Measurements from ENCODE around the gene OCA2. TPM values are rescaled to one million over a fixed set of nuclear protein-coding genes. Genes with fewer than 3 reads are reported as not detected.

The OCA2 gene
- polyA plus RNA-seq, 1 donor from 2014 or later, result 0.97 TPM

GRCh38 chr15:27861171-27861570 is 237.9 kb downstream of the OCA2 start:
- no peaks in the 10 kb centered on the region for H3K9me2 ChIP-seq (ENCODE audit: insufficient read depth, low read length)
- H3F3A ChIP-seq (ENCODE audit: insufficient read depth, low read length, poor library complexity, severe bottlenecking), result no peaks in the 10 kb centered on the region
- no peaks in the 10 kb centered on the region for H3K36me3 ChIP-seq (ENCODE audit: insufficient read depth, low read length)
- no peak overlapping the region for H3K27ac ChIP-seq (ENCODE audit: low read length)
- no peak overlapping the region for H3K4me3 ChIP-seq (ENCODE audit: low read length)
- H3K9me3 ChIP-seq (ENCODE audit: low read length), result no peaks in the 10 kb centered on the region
- TF ChIP-seq, protein P1, sequence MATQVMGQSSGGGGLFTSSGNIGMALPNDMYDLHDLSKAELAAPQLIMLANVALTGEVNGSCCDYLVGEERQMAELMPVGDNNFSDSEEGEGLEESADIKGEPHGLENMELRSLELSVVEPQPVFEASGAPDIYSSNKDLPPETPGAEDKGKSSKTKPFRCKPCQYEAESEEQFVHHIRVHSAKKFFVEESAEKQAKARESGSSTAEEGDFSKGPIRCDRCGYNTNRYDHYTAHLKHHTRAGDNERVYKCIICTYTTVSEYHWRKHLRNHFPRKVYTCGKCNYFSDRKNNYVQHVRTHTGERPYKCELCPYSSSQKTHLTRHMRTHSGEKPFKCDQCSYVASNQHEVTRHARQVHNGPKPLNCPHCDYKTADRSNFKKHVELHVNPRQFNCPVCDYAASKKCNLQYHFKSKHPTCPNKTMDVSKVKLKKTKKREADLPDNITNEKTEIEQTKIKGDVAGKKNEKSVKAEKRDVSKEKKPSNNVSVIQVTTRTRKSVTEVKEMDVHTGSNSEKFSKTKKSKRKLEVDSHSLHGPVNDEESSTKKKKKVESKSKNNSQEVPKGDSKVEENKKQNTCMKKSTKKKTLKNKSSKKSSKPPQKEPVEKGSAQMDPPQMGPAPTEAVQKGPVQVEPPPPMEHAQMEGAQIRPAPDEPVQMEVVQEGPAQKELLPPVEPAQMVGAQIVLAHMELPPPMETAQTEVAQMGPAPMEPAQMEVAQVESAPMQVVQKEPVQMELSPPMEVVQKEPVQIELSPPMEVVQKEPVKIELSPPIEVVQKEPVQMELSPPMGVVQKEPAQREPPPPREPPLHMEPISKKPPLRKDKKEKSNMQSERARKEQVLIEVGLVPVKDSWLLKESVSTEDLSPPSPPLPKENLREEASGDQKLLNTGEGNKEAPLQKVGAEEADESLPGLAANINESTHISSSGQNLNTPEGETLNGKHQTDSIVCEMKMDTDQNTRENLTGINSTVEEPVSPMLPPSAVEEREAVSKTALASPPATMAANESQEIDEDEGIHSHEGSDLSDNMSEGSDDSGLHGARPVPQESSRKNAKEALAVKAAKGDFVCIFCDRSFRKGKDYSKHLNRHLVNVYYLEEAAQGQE (IDR thresholded peaks at IDR 0.05; ENCODE audit: borderline replicate concordance), result no peak
- TF ChIP-seq EP300 (conservative IDR thresholded peaks at IDR 0.05; ENCODE audit: poor library complexity, severe bottlenecking), result no peak
- TF ChIP-seq TAF1 (IDR thresholded peaks at IDR 0.05; ENCODE audit: low read depth), result no peak
- no peak for TF ChIP-seq RAD21 (conservative IDR thresholded peaks at IDR 0.05)
- no peak for TF ChIP-seq CTCF (IDR thresholded peaks at IDR 0.05; ENCODE audit: poor library complexity, severe bottlenecking)
- TF ChIP-seq POLR2AphosphoS5 (IDR thresholded peaks at IDR 0.05), result no peak
- TF ChIP-seq MXI1 (conservative IDR thresholded peaks at IDR 0.05; ENCODE audit: poor library complexity, severe bottlenecking), result no peak
- TF ChIP-seq SMC3 (conservative IDR thresholded peaks at IDR 0.05; ENCODE audit: poor library complexity), result no peak
- no peak for TF ChIP-seq EZH2 (IDR thresholded peaks at IDR 0.05; ENCODE audit: borderline replicate concordance, insufficient read depth, low read length, poor library complexity, severe bottlenecking)
- no peaks in the 10 kb centered on the region for H3K27me3 ChIP-seq (ENCODE audit: insufficient read depth, low read depth, low read length)
- H3K79me2 ChIP-seq (replicated peaks; ENCODE audit: insufficient read depth, low read length), result no peaks in the 10 kb centered on the region
- no peak overlapping the region for H3K9ac ChIP-seq (ENCODE audit: low read length)
- no peak overlapping the region for H2AFZ ChIP-seq (ENCODE audit: low read depth, low read length)
- no peak overlapping the region for H3K4me2 ChIP-seq (ENCODE audit: low read length)
- H4K20me1 ChIP-seq (ENCODE audit: insufficient read depth), result no peaks in the 10 kb centered on the region

DNA sequence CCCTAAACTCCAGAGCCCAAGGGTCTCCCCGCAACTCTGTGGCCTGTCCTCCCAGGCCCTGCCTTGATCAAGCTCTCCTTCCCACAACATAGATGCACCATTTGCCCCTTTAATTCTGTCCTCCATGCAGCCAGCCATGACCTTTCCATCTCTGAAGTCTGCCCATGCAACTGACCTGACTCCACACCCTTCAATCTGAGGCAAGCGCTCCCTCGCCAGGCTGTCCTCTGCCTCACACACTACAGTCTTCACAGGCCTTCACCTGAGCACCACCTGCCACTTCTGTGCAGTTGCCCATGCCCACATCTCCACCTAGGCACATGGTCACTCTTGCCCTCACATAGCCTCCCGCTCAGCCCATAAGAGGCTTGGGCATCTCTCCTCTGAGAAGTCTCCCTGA is 244.0 kb downstream of the OCA2 start:
- no peaks in the 10 kb centered on the region for H3K9me2 ChIP-seq (ENCODE audit: insufficient read depth, low read length)
- no peaks in the 10 kb centered on the region for H3K36me3 ChIP-seq (ENCODE audit: insufficient read depth, low read length)
- no peak overlapping the region for H3K4me2 ChIP-seq (ENCODE audit: low read length)
- H3K9me3 ChIP-seq (ENCODE audit: low read length), result peaks cover 5% of the 10 kb centered on the region
- no peak overlapping the region for H3K27ac ChIP-seq (ENCODE audit: low read length)
- no peaks in the 10 kb centered on the region for H3F3A ChIP-seq (ENCODE audit: insufficient read depth, low read length, poor library complexity, severe bottlenecking)
- H3K79me2 ChIP-seq (replicated peaks; ENCODE audit: insufficient read depth, low read length), result no peaks in the 10 kb centered on the region
- H3K4me3 ChIP-seq (ENCODE audit: low read length), result no peak overlapping the region
- no peak for TF ChIP-seq TAF1 (IDR thresholded peaks at IDR 0.05; ENCODE audit: low read depth)
- TF ChIP-seq MXI1 (conservative IDR thresholded peaks at IDR 0.05; ENCODE audit: poor library complexity, severe bottlenecking), result no peak
- TF ChIP-seq SMC3 (conservative IDR thresholded peaks at IDR 0.05; ENCODE audit: poor library complexity), result no peak
- TF ChIP-seq, protein P1 (IDR thresholded peaks at IDR 0.05; ENCODE audit: borderline replicate concordance), result no peak
- no peak for TF ChIP-seq EP300 (conservative IDR thresholded peaks at IDR 0.05; ENCODE audit: poor library complexity, severe bottlenecking)
- TF ChIP-seq EZH2 (IDR thresholded peaks at IDR 0.05; ENCODE audit: borderline replicate concordance, insufficient read depth, low read length, poor library complexity, severe bottlenecking), result no peak
- no peaks in the 10 kb centered on the region for H3K27me3 ChIP-seq (ENCODE audit: insufficient read depth, low read depth, low read length)
- no peak overlapping the region for H2AFZ ChIP-seq (ENCODE audit: low read depth, low read length)
- no peaks in the 10 kb centered on the region for H4K20me1 ChIP-seq (ENCODE audit: insufficient read depth)
- H3K9ac ChIP-seq (ENCODE audit: low read length), result no peak overlapping the region

All from neural cell (in vitro differentiated cells).